SK-N-SH treated with all-trans-retinoic acid at 6 μM for 48 hours (cell line): ENCODE measurements around the gene SLC35A1.

Experiments used
- ATAC-seq: fragments of 200-7000 bp; cut with Tn5 transposase; 3 replicates; pipeline ENCODE4 v1.9.1; 2020; ENCODE audit warnings: mild to moderate bottlenecking, moderate library complexity
- ARNTL ChIP-seq: fragments of 450-650 bp; formaldehyde crosslinking; IDR thresholded peaks from 2 replicates; pipeline ENCODE4 v1.5.0; 2020; ENCODE audit warnings: low read depth, mild to moderate bottlenecking, moderate library complexity, borderline replicate concordance
- CREB5 ChIP-seq: fragments of 250-450 bp; sonication (Bioruptor Pico); IDR thresholded peaks from 2 replicates; pipeline ENCODE4 v1.5.1; 2020; ENCODE audit warnings: low read depth, mild to moderate bottlenecking, moderate library complexity
- CSDC2 ChIP-seq: fragments of 250-450 bp; sonication (Bioruptor Pico); IDR thresholded peaks from 2 replicates; pipeline ENCODE4 v1.5.0; 2020; ENCODE audit warnings: mild to moderate bottlenecking, moderate library complexity
- CSRNP3 ChIP-seq: fragments of 250-450 bp; sonication (Bioruptor Pico); IDR thresholded peaks from 2 replicates; pipeline ENCODE4 v1.5.1; 2021; ENCODE audit warnings: mild to moderate bottlenecking, moderate library complexity
- ESRRG ChIP-seq: fragments of 250-450 bp; sonication (Bioruptor Pico); IDR thresholded peaks from 2 replicates; pipeline ENCODE4 v1.6.1; 2021; ENCODE audit warnings: mild to moderate bottlenecking
- ISL1 ChIP-seq: fragments of 250-450 bp; sonication (Bioruptor Pico); IDR thresholded peaks from 2 replicates; pipeline ENCODE4 v2.1.2; 2022; ENCODE audit warnings: mild to moderate bottlenecking, moderate library complexity
- PATZ1 ChIP-seq: fragments of 250-450 bp; sonication (Bioruptor Pico); IDR thresholded peaks from 2 replicates; pipeline ENCODE4 v1.8.0; 2020; ENCODE audit warnings: mild to moderate bottlenecking, moderate library complexity, borderline replicate concordance
- POU6F1 ChIP-seq: fragments of 250-450 bp; sonication (Bioruptor Pico); IDR thresholded peaks from 2 replicates; pipeline ENCODE4 v1.8.0; 2021; ENCODE audit warnings: low read depth, mild to moderate bottlenecking, moderate library complexity, borderline replicate concordance
- PPARA ChIP-seq: fragments of 250-450 bp; sonication (Bioruptor Pico); IDR thresholded peaks from 2 replicates; pipeline ENCODE4 v1.5.0; 2020; ENCODE audit warnings: mild to moderate bottlenecking, borderline replicate concordance
- RARB ChIP-seq: fragments of 250-450 bp; sonication (Bioruptor Pico); IDR thresholded peaks from 2 replicates; pipeline ENCODE4 v1.8.0; 2021; ENCODE audit warnings: mild to moderate bottlenecking, moderate library complexity
- SNAI2 ChIP-seq: fragments of 250-450 bp; sonication (Bioruptor Pico); IDR thresholded peaks from 2 replicates; pipeline ENCODE4 v1.5.0; 2020; ENCODE audit warnings: mild to moderate bottlenecking, moderate library complexity
- TCF4 ChIP-seq: fragments of 250-450 bp; sonication (Bioruptor Pico); IDR thresholded peaks from 2 replicates; pipeline ENCODE4 v1.8.0; 2021; ENCODE audit warnings: mild to moderate bottlenecking, moderate library complexity, borderline replicate concordance
- TOX ChIP-seq: fragments of 250-450 bp; sonication (Bioruptor Pico); IDR thresholded peaks from 2 replicates; pipeline ENCODE4 v1.8.0; 2021; ENCODE audit warnings: mild to moderate bottlenecking, moderate library complexity, borderline replicate concordance
- TSHZ2 ChIP-seq: fragments of 250-450 bp; sonication (Bioruptor Pico); IDR thresholded peaks from 2 replicates; pipeline ENCODE4 v1.5.0; 2020; ENCODE audit warnings: mild to moderate bottlenecking, moderate library complexity
- ZC3H10 ChIP-seq: fragments of 250-450 bp; sonication (Bioruptor Pico); IDR thresholded peaks from 2 replicates; pipeline ENCODE4 v1.5.1; 2021; ENCODE audit warnings: mild to moderate bottlenecking, moderate library complexity
- ZFP3 ChIP-seq: fragments of 250-450 bp; sonication (Bioruptor Pico); IDR thresholded peaks from 2 replicates; pipeline ENCODE4 v1.5.0; 2020; ENCODE audit warnings: mild to moderate bottlenecking, moderate library complexity
- ZFP30 ChIP-seq: fragments of 450-650 bp; formaldehyde crosslinking; IDR thresholded peaks from 2 replicates; pipeline ENCODE4 v1.5.0; 2022; ENCODE audit warnings: mild to moderate bottlenecking, moderate library complexity
- ZNF565 ChIP-seq: fragments of 450-650 bp; formaldehyde crosslinking; conservative IDR thresholded peaks from 2 replicates; pipeline ENCODE4 v1.5.0; 2020; ENCODE audit warnings: low read depth, mild to moderate bottlenecking, moderate library complexity
- ZNF70 ChIP-seq: fragments of 450-650 bp; formaldehyde crosslinking; IDR thresholded peaks from 2 replicates; pipeline ENCODE4 v1.5.0; 2020; ENCODE audit warnings: mild to moderate bottlenecking, moderate library complexity
- ZNF8 ChIP-seq: fragments of 450-650 bp; formaldehyde crosslinking; IDR thresholded peaks from 2 replicates; pipeline ENCODE4 v1.5.0; 2020; ENCODE audit warnings: mild to moderate bottlenecking, moderate library complexity

Gene SLC35A1

GRCh38 chr6:87529221-87529620, 56.4 kb downstream of the SLC35A1 start (continued):
- TF ChIP-seq POU6F1 (CRISPR knock-in tag) (no peak), SNAI2 (CRISPR knock-in tag) (no peak), ESRRG (CRISPR knock-in tag) (no peak), CREB5 (CRISPR knock-in tag) (no peak)
- TF ChIP-seq, all 23 proteins: peak for 0

GRCh38 chr6:87534377-87535047, 61.7 kb downstream of the SLC35A1 start:
- TF ChIP-seq ZNF565 (CRISPR knock-in tag) (no peak), ZNF8 (no peak), TCF4 (CRISPR knock-in tag) (no peak), CREB5 (CRISPR knock-in tag) (no peak), POU6F1 (CRISPR knock-in tag) (no peak), TSHZ2 (CRISPR knock-in tag) (no peak), PATZ1 (no peak), ZNF70 (CRISPR knock-in tag) (no peak), ESRRG (CRISPR knock-in tag) (no peak), ARNTL (no peak), SNAI2 (CRISPR knock-in tag) (no peak), ISL1 (CRISPR knock-in tag) (no peak), CSDC2 (CRISPR knock-in tag) (no peak), ZC3H10 (CRISPR knock-in tag) (no peak), TOX (CRISPR knock-in tag) (no peak), ZFP30 (CRISPR knock-in tag) (no peak), ZFP3 (CRISPR knock-in tag) (no peak)
- TF ChIP-seq, all 23 proteins: peak for 0
- no peak for ATAC-seq

GRCh38 chr6:87538510-87539260, 65.9 kb downstream of the SLC35A1 start:
- ATAC-seq, result no peak
- no peak for TF ChIP-seq PATZ1
- TF ChIP-seq ARNTL, result no peak
- TF ChIP-seq CSRNP3 (CRISPR knock-in tag), result no peak
- no peak for TF ChIP-seq SNAI2 (CRISPR knock-in tag)
- no peak for TF ChIP-seq RARB (CRISPR knock-in tag)
- no peak for TF ChIP-seq PPARA (CRISPR knock-in tag)
- TF ChIP-seq ZFP3 (CRISPR knock-in tag), result no peak
- no peak for TF ChIP-seq CREB5 (CRISPR knock-in tag)
- no peak for TF ChIP-seq TCF4 (CRISPR knock-in tag)
